HG03460 (cell line): Measurements from ENCODE around the gene WDR70.

Experiments
- ATAC-seq: cut with Tn5 transposase; IDR thresholded peaks from one replicate; pipeline ENCODE4 v1.9.1; 2021; ENCODE audit not compliant: unreplicated experiment

WDR70 gene

DNA sequence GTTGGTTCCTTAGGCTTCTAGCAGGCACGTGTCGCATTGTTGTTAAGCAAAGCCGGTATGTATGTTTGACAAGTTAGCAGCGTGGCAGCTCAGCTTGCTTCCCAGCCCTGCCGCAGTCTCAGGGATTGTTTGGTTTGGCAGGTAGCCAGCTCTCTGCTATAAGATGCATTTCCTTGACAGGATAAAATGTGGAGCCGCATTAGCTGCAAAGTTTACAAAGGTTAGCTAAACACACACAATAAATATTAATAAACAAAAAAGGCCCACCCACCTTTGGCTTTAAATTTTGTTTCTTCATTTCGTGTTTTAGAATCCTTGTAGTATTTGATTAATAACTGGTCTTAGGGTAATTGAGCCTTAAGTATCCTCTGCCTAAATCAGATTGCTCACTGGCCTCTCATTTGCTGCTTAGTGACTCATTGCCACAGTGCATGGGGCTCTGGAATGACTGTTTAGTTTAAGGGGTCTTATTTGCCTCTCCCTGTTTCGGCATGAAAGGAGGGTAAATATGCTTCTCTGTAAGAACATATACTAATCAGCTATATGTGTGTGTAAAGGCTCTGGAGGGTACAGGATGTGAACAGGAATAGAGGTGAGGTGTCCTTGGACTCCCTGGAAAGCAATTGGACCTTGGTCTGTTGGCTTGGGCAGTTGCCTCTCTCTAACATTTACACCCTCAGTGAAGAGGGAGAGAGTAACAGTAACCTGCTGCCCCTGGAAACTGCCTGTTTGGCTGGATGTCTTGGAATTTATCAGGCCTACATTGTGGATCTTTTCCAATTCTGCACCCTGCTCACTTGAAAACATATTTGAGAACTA lies 338.7 kb downstream of the WDR70 start:
- no peak for ATAC-seq

DNA sequence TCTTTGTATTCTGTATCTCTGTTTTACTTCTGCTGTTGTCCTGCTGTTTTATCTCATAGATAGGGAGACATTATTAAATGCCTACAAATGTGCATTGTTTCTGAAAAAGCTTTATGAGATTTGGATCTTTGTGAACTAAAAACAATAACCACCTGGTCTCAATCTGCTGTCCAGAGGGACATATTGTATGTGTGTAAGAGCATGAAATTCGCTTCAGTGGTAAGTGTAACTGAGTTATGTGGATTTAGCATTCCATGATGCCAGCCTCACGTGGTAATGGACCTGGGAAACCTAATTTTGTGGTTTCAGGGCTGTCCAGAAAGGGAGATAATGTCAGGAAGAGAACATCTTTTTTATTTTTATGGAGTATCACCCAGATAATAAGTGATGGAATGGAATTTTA lies 341.4 kb downstream of the WDR70 start:
- ATAC-seq = no peak

DNA sequence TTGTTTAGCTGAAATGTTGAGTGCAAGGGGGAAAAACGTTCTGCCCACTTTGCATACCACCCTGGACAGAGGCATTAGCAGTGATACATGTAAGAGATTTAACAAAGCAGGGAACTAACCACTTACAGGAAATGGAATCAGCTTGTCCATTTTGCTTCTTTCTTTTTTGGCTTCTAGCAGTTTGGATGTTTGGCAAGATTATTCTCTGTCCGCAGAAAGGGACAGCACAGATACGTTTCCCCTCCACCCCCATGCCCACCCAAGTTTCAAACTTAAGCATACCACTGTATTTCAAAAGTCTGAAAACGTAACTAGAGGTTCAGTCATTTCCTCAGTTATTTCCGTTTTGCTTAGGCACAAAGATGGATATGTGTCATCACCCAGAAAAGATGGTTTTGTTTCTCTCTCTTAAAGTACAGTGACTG lies 342.3 kb downstream of the WDR70 start:
- ATAC-seq = peak; percentile 69

DNA sequence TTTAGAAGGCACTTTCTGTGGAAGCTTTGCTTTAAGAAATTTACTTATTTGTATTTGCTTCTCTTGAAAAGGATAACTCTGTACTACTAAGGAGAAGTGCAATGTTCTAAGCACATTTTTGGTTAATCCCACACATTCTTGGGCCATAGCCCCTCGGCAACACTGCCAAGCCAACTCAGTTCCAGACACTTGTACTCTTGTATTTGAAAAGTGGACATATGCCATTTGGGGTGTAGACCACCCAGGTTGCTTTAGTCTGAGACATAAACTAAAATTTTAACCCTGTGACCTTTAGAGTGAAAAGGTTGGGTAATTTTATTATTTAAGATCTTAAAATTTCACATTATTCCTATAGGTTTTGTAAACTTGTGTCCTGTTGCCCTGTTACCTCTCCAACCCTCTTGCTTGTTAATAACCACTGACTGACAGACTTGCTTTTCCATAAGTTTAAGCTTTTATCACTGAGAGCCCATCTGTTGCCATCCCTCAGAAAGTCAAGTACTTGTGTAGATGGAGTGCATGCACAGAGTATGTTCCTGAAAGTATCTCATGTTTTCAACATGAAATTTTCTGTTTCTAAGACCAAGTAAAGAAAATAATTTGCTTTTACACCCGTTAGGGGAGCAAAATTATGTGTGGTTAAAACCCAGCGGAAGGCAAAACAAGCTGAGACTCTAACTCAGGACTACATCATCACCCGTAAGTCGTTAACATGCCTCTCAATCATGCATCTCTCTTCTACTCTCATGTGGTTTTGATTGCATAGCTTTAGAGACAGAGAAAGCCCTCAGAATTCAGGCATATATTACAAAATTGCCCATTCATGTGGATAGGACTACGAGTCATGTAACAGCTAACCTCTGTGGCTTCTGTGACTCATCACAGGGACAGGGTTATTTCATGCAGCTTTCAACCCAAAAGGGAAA lies 343.4 kb downstream of the WDR70 start:
- peak; percentile 67 for ATAC-seq

DNA sequence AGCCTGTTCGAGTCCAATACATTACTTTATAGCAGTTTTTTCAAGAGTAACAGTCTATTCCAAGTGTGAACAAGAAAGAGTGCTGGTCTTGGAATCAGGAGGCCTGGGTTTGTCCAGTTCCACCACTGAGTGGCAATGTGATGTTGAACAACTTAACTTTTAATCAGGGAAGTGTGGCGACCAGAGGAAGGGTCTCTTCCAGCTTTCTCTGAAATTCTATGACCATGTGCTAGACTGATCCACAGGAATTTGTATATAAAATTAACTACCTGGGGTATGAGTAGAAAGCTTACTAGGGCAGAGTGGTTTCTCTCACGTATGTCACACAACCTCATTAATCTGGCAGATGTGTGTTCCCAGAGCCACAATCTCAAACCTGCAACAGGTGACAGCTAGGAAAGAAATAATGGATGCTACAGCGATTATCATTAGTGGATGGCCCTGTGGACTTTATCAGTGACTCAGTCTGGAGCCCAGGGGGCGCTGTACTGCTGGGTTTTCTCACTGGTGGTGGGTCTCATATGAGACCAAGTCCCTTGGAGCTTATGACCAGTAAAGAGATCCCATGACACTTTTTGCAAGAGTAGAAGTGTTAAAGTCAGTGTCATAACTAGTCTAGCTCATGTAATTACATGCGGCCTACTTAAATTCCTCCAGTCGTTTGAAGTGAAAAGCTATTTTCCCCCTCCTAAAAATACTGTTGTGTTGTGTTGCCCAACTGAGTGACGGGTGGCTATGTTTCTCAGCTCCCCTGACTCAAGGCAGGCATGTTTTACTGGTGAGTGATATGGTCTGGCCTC lies 344.2 kb downstream of the WDR70 start:
- no peak for ATAC-seq

DNA sequence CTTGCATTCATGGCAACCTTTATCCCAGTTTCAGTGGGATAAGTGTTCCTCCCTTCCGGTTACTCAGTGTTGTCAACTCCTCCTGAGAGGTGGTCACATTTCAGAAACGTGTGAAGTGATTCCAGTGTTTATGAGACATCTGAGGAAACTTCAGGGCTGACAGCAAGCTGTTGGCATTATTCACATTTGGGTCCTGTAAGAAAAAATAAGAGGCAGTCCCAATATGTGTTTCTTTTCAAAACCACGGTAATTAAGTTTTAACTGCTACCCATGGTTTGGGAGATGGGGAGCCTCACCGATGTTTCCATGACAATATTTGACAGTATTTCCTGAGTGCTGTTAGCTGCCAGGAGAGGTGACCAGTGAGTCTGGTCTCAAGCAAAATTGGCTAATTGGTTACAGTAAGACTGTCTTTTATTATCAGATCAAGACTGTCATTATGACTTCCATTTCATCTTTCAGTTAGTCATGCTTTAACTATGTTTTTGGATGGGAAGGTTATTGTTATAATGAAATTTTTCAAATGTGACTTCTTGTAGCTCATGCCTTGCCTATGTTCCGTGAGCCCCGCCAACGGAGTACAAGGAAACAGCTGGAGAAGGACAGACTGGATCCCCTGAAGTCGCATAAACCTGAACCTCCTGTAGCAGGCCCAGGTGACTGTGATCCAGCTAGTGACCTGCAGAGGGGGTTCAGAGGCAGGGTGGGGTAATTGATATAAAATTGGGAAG lies 345.4 kb downstream of the WDR70 start:
- no peak for ATAC-seq

DNA sequence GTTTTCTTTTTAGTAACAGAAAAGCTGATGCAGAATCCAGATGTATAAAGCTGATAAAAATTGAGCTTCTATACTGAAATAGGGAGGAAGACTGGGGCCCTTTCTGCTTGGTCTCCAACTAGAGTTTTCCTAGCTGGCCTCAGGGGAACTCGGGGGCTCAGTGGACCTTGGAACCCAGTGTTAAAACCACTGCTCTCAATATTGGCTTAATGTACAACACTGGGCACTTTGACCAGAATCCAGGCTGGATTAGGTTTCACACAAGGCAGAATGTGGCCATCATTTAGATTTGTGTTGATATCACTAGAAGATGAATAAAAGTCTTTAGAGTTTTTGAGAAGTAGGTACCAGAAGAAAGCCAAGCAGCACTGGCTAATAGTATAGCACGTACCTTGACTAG lies 346.1 kb downstream of the WDR70 start:
- ATAC-seq = no peak

DNA sequence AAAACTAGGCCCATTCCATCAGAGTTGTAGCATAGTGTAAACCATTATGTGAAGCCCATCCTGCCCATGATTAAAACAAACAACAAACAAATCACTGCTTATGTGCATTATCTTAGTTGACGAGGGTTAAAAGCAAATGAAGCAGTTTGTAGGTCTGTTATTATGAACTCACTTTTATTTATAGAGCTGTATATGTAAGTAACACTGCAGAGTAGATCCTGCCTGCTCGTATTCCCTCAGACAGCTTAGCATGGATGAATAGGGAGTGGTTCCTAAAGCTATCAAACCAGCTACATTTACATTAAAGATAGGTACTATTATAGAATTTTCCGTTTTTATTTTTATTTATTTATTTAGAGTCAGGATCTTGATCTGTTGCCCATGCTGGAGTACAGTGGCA lies 348.1 kb downstream of the WDR70 start:
- ATAC-seq = no peak

DNA sequence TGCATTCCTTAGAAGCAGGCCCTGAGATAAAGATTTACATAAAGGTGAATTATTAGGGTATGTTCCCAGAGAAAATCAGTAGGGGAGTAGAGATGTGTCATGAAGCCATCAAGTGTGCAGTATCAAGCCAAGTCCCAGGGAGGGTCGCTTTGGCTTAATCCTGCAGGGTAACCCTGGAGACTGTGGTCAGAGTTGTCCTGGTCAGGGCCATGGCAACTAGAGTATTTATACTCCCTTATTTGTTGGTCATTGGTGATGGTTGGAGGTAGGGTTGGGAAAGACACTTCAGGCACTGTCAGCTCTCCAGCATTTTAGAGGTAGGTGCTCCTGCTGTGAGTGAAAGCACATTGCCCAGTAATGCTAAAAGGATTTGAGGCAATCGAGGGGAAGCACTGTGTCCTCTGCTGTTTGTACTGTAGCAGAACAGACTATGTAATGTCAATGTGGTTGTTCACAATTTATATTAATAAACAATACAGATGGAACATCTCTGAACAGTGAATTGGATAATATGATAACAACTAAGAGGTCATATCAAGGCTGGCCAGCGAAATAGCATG lies 351.9 kb downstream of the WDR70 start:
- ATAC-seq = no peak

DNA sequence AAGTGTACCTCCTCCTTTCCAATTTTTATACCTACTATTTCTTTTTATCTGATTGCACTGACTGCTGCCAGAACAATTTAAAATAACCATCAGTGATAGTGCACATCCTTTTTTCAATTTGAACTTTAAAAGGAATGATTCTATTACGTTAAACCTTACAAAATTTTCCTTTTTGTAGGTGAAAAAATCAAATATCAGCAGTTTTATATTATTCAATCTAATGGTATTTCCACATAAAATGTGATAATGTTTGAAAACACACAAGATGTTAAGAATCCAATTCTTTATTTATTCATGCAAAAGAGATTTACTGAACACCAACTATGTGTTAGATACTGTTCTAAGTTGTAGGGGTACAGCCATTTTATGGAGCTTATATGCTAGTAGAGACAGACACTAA lies 355.0 kb downstream of the WDR70 start:
- ATAC-seq = no peak

DNA sequence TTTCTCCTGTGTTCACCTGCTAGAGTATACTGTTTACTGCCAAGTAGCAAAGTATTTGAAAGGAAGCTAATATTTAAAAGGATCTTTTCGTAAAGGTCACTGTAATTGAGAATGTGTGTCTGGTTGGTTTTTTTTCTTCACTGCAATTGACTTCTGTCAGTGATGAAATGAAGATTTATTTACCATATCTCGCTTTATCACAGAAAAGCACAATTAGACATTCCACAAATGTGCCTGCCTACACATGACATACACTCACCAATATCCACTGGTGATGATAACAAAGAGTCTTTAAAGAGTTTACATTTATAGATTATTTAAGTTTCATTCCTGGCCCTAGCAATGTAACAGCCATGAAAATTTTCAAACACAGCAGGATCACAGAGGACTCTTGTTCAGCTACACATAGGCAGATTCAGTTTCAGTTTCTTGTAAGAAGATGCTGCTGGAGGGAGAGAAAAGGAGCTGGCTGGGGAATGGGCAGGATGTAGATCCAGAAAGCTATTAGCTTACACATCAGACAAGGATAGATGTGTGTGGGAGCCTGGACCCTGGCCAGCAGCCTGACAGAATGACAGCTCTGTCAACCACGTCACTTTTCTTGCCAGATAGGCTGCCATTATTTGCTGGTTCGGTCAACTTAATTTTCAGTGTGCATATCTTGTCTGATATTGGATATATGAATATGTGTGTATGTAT lies 356.7 kb downstream of the WDR70 start:
- ATAC-seq = no peak

DNA sequence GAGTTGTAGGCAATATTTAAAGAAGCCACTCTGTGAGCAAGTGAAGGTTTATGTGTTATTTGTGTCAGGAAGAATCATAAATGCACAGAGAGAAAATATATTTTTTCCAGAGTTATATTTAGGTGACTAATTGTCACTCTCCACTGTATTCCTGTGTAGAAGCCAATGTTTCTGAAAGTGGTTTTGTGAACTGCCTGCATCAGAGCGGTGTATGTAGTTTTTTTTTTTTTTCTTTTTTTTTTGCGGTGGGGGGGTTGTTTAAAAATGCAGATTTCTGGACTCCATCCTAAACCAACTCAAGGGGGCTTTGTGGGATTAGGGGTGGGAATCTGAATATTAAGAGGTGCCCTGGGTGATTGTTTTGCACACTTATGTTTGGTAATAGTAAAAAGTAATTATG lies 357.3 kb downstream of the WDR70 start:
- no peak for ATAC-seq

DNA sequence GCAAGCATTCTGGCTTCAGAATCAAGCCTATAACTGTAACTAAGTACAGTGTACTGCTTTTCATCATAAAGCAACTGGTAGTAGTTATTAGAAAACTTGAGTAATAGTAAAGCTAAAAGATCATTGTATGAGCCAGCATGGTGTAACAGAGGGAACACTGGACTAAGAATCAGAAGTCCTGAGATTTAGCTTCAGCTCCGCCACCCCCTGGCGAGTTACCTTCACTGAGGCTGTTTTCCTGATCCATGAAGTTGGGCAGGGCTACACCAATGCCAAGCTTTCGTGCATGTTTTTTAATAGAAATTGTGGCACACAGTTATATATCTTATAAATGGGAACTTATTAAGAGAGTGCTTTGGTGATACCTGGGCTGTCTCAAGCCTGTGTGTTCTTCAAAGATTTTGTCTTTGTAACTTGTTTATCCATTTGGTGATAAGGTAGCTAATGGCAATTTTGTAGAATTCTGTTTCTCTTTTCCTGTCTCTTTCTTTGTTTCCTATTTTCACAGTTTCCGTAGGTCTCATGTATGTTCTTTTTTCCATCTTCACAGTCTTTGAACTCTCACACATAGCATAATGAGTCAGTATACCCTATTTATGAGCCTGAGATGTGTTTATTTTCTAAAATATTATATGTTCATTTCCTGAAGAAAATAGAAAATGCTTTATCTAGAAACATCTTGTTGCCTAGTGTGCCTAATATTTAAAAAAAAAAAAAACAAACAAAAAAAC lies 358.4 kb downstream of the WDR70 start:
- no peak for ATAC-seq

DNA sequence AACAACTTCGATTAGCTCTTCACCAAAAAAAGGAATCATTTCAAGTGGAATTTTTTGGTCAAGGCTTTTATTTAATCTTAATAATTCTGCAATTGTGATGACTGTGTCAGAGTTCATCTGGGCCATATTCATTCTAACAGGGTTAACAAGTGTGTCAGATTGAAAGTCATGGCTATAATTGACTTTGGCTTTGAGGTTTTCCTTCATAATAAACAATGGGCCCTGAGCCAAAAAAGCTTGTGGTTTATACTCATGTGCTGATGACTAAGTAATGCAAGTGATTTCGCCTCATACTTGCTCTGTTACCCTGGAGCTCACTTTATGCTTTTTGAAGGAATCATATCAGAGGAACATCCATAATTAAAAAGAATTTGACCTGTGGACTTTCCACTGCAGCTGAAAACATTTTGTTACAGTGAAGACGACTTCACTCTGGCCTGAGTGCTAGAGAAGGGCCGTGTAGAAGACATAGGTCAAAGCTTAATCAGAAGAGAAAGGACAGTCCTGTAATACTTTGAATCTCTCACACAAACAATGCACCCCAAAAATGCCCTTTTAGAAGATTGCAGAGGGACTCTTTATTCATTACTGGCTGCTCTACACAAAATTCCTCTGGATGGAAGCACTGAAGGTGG lies 359.1 kb downstream of the WDR70 start:
- peak; percentile 68 for ATAC-seq

DNA sequence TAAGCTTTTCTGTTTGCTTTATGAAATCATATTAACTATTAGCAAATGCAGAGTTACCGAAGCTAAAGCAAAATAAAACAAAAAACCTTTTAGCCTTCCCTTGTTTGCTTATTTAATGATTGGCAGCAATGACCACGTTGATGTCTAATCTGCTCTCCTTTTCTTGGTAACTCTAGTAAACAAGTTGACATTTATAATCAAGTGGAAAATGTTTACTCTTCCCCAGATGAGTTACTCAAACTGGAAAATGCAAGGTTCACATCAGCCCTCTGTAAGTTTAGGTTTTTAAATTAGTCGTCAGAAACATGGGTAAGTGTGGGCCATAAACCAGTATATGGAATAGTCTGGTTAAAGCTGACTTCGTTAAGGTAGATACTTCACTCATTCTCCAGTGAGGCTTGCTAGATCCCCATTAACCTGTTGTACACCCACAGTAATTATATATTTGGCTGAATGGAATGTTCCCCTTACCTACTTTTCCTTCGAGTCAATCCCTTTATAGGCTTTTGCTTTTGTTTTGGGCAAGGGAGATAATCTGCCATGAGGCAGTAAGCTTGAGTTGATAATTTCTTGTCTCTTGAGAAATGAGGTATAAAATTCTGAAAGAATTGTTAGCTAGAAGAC lies 359.9 kb downstream of the WDR70 start:
- ATAC-seq = no peak

DNA sequence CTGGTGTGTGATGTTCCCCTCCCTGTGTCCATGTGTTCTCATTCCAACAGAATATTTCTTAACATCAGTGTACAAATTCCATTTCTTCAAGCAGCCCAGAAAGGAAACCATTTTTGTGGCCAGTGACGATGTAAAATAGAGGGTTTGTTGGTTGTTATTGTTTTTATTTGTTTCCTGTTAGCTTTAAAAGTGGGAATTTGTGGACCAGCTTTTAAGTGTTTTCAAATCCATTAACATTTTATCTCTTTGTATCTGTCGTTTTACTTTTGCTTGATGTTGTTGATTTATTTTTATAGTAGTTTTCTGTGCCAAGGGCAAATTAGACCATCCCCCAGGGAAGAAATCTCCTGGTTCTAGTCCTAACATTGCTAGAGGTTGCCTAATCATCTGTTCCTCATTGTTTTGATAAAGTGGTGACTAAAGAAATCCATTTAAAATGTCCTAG lies 360.7 kb downstream of the WDR70 start:
- ATAC-seq = no peak

DNA sequence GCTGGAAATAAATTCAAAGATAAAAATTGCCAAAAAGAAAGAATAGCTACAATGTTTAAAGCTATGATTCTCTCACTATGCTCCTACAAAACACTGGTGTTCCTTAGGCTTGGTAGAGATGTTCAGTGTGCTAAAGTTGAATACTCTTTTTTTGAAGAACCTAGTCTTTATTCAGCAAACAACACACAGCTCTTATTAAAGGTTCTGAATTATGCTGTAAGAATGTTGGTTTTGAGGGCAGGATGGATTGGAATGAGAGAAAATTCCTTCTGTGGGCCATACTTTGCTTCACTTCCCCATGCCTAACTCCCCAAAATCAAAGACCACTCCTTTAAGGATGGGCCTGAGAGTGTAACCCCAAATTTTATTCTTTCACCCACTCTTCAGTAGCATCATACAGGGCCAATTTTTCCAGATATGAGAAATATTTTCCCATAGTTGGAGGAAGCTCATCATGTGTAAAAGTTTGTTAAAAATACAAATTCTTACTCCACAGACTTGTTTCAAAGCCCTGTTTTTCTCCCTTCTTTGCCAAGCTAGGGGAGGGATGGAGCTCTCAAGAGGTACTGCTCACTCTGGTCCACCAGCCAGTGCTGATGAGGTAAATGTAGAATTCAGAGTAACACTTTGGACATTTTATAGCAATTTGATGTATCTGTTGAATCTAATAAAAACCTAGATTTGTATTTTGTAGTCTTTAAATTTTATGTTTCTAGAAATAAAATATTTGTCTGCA lies 361.4 kb downstream of the WDR70 start:
- no peak for ATAC-seq
